NCI-H1048 (cell line): ENCODE measurements around the gene CTXN1.
"Not testable (repeated sequence)": the region's sequence is repeated elsewhere in the genome, so short reads cannot be mapped to it uniquely, and the experiment has no call there.

ENCODE experiments used
- DNase-seq: peaks from one replicate; lab custom pipeline; 2025; lab: John Stamatoyannopoulos, UW

The CTXN1 gene

GRCh38 chr19:7926021-7926726 is at the start of gene CTXN1:
CTXN1 (minus strand) TSS chr19:7926135; CDS start chr19:7925538, 597 bp downstream.
- DNase-seq = peak; percentile 12

GRCh38 chr19:7975037-7975436 is 49.1 kb upstream of the CTXN1 start:
- no peak for DNase-seq

GRCh38 chr19:7973883-7974282 is 47.9 kb upstream of the CTXN1 start:
- no peak for DNase-seq

- no peak for DNase-seq
Measured at GRCh38 chr19:7971553-7972520, 45.9 kb upstream of the CTXN1 start.

- DNase-seq = no peak
Measured at GRCh38 chr19:7970716-7971448, 44.9 kb upstream of the CTXN1 start.

- no peak for DNase-seq
Measured at GRCh38 chr19:7969555-7969939, 43.6 kb upstream of the CTXN1 start.

- DNase-seq = no peak
Measured at GRCh38 chr19:7968796-7969554, 43.0 kb upstream of the CTXN1 start.

GRCh38 chr19:7968008-7968795 is 42.3 kb upstream of the CTXN1 start:
- DNase-seq = no peak

GRCh38 chr19:7965921-7966665 is 40.2 kb upstream of the CTXN1 start:
- no peak for DNase-seq

- no peak for DNase-seq
Measured at GRCh38 chr19:7965259-7965841, 39.4 kb upstream of the CTXN1 start.

GRCh38 chr19:7963566-7963965 is 37.6 kb upstream of the CTXN1 start:
- no peak for DNase-seq

- DNase-seq = no peak
Measured at GRCh38 chr19:7962644-7963268, 36.8 kb upstream of the CTXN1 start.

GRCh38 chr19:7961920-7962626 is 36.1 kb upstream of the CTXN1 start:
- no peak for DNase-seq

- DNase-seq = not testable (repeated sequence)
Measured at GRCh38 chr19:7961082-7961481, 35.1 kb upstream of the CTXN1 start.

GRCh38 chr19:7959211-7959610 is 33.3 kb upstream of the CTXN1 start:
- no peak for DNase-seq

GRCh38 chr19:7955696-7956095 is 29.8 kb upstream of the CTXN1 start:
- no peak for DNase-seq

- no peak for DNase-seq
Measured at GRCh38 chr19:7953576-7953975, 27.6 kb upstream of the CTXN1 start.

- DNase-seq = no peak
Measured at GRCh38 chr19:7953060-7953459, 27.1 kb upstream of the CTXN1 start.

GRCh38 chr19:7947939-7948338 is 22.0 kb upstream of the CTXN1 start:
- DNase-seq = no peak
